ENCODE results near the gene ZNF568.

The ZNF568 gene

DNA sequence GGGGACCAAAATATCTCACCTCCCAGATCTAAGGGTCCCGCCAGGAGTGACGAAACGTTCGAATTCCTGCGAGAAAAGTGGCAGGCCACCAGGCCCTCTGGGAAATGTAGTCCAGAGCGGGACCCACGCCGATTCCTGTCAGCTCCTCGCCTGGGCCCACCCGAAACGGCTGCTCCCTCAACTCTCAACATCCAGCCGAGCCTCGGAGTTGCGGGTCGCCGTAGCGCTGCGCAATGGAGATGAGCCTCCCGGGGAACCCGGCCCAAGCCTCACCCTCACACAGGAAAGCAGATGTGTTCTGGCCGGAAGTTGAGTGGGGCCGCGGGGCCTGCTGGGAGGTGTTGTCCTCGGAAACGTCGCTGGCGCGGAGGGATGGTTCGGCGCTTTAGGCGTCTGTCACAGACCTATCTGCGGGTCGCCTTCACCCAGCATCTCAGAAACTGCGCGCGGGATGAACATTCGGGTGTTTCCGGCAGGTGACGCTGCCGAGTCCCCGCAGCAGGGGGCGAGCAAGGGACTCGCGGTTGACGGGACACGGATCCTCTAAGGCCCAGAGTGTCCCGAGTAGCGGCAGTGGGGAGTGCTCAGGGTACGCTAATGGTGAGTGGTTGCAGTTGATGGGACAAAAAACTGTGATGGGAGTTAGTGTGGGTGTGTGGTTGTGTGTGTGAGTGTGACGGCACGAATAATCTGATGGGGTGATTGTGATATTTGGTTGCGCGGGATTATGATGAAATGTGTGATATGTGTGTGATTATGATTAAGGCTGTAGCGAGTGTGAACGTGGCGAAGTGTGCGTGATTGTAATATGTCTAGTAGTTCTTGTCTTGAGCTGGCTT lies at the start of gene ZNF568, which contains the start of gene ZNF829 (continued):
- TF ChIP-seq ZNF843 (tag by site-specific recombination; IDR thresholded peaks at IDR 0.05): peak; percentile 67
- TF ChIP-seq ZBTB17 (tag by site-specific recombination; IDR thresholded peaks at IDR 0.05): peak; percentile 100
- peak; percentile 75 for TF ChIP-seq SP3 (tag by site-specific recombination; IDR thresholded peaks at IDR 0.05)
- TF ChIP-seq ZNF837 (tag by site-specific recombination; IDR thresholded peaks at IDR 0.05): peak; percentile 93; the same call in 1 of the 2 replicates
- no peak for TF ChIP-seq ZNF768 (tag by site-specific recombination; IDR thresholded peaks at IDR 0.05)
- no peak; the same call in 1 of the 2 replicates for TF ChIP-seq ZNF16 (tag by site-specific recombination; IDR thresholded peaks at IDR 0.05; ENCODE audit: low read depth)
- TF ChIP-seq ZNF175 (tag by site-specific recombination; IDR thresholded peaks at IDR 0.05): no peak
- peak; percentile 91 for TF ChIP-seq ZNF10 (tag by site-specific recombination; IDR thresholded peaks at IDR 0.05)
- TF ChIP-seq ZNF19 (tag by site-specific recombination; IDR thresholded peaks at IDR 0.05; ENCODE audit: low read depth): peak; percentile 81
- peak; percentile 94 for TF ChIP-seq ZNF629 (tag by site-specific recombination; IDR thresholded peaks at IDR 0.05)
- peak; percentile 77 for TF ChIP-seq SCRT2 (tag by site-specific recombination; IDR thresholded peaks at IDR 0.05)
- 0 out of 2 replicates have a peak, but pooled peaks have one; percentile 18 for TF ChIP-seq SCRT1 (tag by site-specific recombination; IDR thresholded peaks at IDR 0.05; ENCODE audit: borderline replicate concordance)
- peak; percentile 88; the same call in 1 of the 2 replicates for TF ChIP-seq ZSCAN30 (tag by site-specific recombination; IDR thresholded peaks at IDR 0.05)
- TF ChIP-seq ZNF391 (tag by site-specific recombination; IDR thresholded peaks at IDR 0.05; ENCODE audit: borderline replicate concordance, low read depth): peak; percentile 98

DNA sequence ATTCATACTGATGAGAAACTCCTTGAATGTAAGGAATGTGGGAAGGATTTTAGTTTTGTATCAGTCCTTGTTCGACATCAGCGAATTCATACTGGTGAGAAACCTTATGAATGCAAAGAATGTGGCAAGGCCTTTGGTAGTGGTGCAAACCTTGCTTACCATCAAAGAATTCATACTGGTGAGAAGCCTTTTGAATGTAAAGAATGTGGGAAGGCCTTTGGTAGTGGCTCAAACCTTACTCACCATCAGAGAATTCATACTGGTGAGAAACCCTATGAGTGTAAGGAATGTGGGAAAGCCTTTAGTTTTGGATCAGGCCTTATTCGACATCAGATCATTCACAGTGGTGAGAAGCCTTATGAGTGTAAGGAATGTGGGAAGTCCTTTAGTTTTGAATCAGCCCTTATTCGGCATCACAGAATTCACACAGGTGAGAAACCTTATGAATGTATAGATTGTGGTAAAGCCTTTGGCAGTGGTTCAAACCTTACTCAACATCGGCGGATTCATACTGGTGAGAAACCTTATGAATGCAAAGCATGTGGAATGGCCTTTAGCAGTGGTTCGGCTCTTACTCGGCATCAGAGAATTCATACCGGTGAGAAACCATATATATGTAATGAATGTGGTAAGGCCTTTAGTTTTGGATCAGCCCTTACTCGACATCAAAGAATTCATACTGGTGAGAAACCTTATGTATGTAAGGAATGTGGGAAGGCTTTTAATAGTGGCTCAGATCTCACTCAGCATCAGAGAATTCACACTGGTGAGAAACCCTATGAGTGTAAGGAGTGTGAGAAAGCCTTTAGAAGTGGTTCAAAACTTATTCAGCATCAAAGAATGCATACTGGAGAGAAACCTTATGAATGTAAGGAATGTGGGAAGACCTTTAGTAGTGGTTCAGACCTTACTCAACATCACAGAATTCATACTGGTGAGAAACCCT lies 38.9 kb upstream of the ZNF568 start:
- Histone ChIP-seq H3K4me3 (ENCODE audit: low read depth, low read length) (no peak overlapping the region), H3K36me3 (ENCODE audit: control insufficient read depth in 2 of 2, insufficient read depth in 1 of 2, low read length in 2 of 2) (peaks cover 27 to 33% of the 10 kb centered on the region in 2 experiments), H3K4me1 (ENCODE audit: control insufficient read depth, insufficient read depth, low read length) (no peaks in the 10 kb centered on the region), H3K9me3 (ENCODE audit: control insufficient read depth, insufficient read depth, low read depth, low read length) (peaks cover 35% of the 10 kb centered on the region), H3K27ac (ENCODE audit: extremely low read depth, low read depth, low read length) (no peak overlapping the region)
- CTCF ChIA-PET: no interaction called here
- POLR2A ChIA-PET: no interaction called here
- TF ChIP-seq, protein P1, sequence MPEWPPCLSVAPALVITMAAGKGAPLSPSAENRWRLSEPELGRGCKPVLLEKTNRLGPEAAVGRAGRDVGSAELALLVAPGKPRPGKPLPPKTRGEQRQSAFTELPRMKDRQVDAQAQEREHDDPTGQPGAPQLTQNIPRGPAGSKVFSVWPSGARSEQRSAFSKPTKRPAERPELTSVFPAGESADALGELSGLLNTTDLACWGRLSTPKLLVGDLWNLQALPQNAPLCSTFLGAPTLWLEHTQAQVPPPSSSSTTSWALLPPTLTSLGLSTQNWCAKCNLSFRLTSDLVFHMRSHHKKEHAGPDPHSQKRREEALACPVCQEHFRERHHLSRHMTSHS (tag by site-specific recombination; IDR thresholded peaks at IDR 0.05): no peak
- no peak for TF ChIP-seq ZNF561 (tag by site-specific recombination; IDR thresholded peaks at IDR 0.05; ENCODE audit: borderline replicate concordance)
- TF ChIP-seq, protein P2, sequence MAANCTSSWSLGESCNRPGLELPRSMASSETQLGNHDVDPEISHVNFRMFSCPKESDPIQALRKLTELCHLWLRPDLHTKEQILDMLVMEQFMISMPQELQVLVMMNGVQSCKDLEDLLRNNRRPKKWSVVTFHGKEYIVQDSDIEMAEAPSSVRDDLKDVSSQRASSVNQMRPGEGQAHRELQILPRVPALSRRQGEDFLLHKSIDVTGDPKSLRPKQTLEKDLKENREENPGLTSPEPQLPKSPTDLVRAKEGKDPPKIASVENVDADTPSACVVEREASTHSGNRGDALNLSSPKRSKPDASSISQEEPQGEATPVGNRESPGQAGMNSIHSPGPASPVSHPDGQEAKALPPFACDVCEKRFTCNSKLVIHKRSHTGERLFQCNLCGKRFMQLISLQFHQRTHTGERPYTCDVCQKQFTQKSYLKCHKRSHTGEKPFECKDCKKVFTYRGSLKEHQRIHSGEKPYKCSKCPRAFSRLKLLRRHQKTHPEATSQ (tag by site-specific recombination; IDR thresholded peaks at IDR 0.05): no peak
- TF ChIP-seq, protein P3, sequence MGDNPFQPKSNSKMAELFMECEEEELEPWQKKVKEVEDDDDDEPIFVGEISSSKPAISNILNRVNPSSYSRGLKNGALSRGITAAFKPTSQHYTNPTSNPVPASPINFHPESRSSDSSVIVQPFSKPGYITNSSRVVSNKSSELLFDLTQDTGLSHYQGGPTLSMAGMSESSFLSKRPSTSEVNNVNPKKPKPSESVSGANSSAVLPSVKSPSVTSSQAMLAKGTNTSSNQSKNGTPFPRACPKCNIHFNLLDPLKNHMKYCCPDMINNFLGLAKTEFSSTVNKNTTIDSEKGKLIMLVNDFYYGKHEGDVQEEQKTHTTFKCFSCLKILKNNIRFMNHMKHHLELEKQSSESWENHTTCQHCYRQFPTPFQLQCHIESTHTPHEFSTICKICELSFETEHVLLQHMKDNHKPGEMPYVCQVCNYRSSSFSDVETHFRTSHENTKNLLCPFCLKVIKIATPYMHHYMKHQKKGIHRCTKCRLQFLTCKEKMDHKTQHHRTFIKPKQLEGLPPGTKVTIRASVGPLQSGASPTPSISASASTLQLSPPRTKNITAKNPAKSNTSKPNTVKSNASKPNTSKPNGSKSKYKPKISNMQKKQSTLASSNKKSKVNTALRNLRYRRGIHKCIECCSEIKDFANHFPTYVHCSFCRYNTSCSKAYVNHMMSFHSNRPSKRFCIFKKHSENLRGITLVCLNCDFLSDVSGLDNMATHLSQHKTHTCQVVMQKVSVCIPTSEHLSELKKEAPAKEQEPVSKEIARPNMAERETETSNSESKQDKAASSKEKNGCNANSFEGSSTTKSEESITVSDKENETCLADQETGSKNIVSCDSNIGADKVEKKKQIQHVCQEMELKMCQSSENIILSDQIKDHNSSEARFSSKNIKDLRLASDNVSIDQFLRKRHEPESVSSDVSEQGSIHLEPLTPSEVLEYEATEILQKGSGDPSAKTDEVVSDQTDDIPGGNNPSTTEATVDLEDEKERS (tag by site-specific recombination; IDR thresholded peaks at IDR 0.05): 0 out of 2 replicates have a peak, but pooled peaks have one; percentile 36
- TF ChIP-seq ZNF404 (tag by site-specific recombination; IDR thresholded peaks at IDR 0.05): no peak
- TF ChIP-seq ZNF610 (tag by site-specific recombination; IDR thresholded peaks at IDR 0.05; ENCODE audit: borderline replicate concordance): no peak
- TF ChIP-seq BCL6B (tag by site-specific recombination; IDR thresholded peaks at IDR 0.05): no peak
- no peak for TF ChIP-seq ZNF645 (tag by site-specific recombination; IDR thresholded peaks at IDR 0.05)
- TF ChIP-seq ZNF274 (IDR thresholded peaks at IDR 0.05; ENCODE audit: low read length): peak; percentile 97
- TF ChIP-seq ZNF274 (tag by site-specific recombination; IDR thresholded peaks at IDR 0.05; ENCODE audit: borderline replicate concordance): peak; percentile 98
- peak; percentile 100 for TF ChIP-seq TRIM28 (IDR thresholded peaks at IDR 0.05; ENCODE audit: borderline replicate concordance, low read length)
- 0 out of 2 replicates have a peak, but pooled peaks have one; percentile 35 for TF ChIP-seq SCRT1 (tag by site-specific recombination; IDR thresholded peaks at IDR 0.05; ENCODE audit: borderline replicate concordance)
- peak; percentile 100 for TF ChIP-seq SETDB1 (IDR thresholded peaks at IDR 0.05; ENCODE audit: insufficient read length, low read length)
- TF ChIP-seq ZNF37A (tag by site-specific recombination; IDR thresholded peaks at IDR 0.05): no peak

All from HEK293 (cell line).